Stimulated activated CD4-positive, alpha-beta T cell treated with anti-CD3 and anti-CD28 coated beads, Interleukin-4, amount 100 ng/mL, for 1 hour (primary cell): Measurements from ENCODE around the gene MGST2.

Source experiments
- DNase-seq: peaks from one replicate; pipeline ENCODE4 v3.0.0-alpha.2; 2020

MGST2 gene

GRCh38 chr4:139645458-139645857, 20.2 kb upstream of the MGST2 start:
- no peak for DNase-seq

DNA sequence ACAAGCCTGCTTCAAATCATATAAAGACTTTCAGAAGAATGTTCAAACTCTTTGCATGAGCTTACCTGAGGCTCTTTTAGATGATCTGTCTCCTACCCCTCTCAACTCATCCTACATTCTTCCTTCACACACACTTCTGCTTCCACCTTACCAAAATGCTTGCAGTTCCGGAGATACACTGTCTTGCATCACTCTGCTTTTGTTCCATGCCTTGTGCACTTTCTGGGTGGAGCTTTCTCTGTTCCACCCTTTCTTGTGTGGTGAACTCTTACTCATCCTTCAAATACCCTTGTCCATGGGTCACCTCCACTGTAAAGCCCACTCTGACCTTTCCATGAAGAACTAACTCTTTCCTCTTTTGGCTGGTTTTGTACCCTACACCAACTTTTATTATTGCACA, 18.4 kb upstream of the MGST2 start:
- DNase-seq, result no peak

DNA sequence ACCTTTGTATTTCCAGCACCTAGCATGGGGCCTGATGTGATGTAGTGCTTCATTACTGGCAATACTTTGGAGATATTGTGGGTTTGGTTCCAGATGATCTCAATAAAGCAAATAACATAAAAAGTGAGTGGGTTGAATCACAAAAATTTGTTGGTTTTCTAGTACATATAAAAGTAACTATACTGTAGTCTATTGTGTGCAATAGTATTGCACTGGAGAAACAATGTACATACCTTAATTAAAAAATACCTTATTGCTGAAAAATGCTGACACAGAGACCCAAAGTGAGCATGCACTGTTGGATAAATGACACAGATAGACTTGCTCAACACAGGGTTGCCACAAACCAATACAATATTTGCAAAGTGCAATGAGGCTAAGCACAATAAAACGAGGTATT, 17.7 kb upstream of the MGST2 start:
- DNase-seq, result no peak

GRCh38 chr4:139651282-139652194, 14.1 kb upstream of the MGST2 start:
- DNase-seq, result peak; percentile 65

DNA sequence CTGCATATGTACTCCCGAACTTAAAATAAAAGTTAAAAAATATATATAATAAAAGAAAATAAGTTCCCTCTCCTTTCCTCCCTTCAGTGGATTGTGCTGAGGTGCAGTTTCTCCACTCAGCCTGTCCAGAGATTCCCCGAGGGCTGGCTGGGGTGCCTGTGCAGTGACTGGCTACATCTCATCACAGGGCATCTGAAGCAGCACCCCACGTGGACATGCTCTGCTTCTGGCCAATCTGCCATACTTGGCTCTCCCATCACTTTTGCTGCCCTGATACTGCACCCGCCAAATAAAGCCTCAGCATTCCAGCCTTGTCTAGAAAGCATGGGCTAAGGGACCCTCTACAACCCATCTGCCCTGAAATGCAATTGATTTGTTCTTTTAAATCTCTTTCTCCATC, 11.1 kb upstream of the MGST2 start:
- DNase-seq, result no peak

DNA sequence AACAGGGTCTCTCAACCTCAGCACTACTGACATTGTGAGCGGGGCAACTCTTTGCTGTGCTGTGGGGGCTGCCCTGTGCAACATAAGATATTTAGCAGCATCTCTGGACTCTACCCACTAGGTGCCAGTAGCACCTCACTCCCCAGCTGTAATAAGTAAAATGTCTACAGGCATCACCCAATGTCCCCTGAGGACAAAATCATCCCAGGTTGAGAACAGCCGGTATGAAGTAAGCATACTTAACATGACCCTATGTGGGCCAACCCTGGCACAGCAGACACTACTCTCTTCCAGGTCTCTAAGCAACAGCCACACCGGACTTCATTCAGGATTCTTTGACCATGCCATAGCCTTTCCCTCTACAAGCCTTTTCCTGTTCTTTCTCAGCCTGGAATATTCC, 10.5 kb upstream of the MGST2 start:
- no peak for DNase-seq

GRCh38 chr4:139656614-139657486, 8.8 kb upstream of the MGST2 start:
- DNase-seq, result peak; percentile 19

GRCh38 chr4:139658185-139658584, 7.4 kb upstream of the MGST2 start:
- DNase-seq, result no peak

- DNase-seq, result no peak
These were observed 6.8 kb upstream of the MGST2 start for GRCh38 chr4:139658586-139659382.

GRCh38 chr4:139659735-139660424, 5.7 kb upstream of the MGST2 start:
- no peak for DNase-seq

GRCh38 chr4:139660568-139661043, 5.0 kb upstream of the MGST2 start:
- DNase-seq, result no peak

DNA sequence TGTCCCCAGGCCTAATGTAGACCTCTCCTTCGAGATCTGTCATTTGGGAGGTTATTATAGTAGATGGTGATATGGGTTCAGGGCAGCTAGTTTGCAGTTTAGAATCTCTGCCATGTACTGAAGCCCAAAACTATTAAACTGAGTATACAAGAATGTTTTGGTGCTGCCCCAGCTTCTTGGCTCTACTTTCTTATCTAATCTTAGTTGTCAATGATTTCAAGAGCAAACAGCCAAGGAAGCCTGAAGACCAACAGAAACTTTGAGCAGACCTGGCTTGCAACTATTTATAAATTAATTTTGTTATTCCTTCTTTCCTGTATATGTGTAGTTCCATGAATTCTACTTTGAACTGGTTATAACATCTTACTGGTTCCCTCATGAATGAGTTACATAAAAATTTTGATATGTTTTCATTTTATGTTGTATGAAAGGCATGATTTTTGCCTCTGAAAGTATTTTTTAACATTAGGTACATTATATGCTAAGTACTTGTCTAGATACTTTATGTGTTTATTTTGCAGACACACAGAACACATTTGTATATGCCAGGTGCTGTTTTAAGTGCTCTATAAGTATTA, 2.0 kb upstream of the MGST2 start:
- DNase-seq, result no peak

- no peak for DNase-seq
These were observed 1.2 kb upstream of the MGST2 start for GRCh38 chr4:139664442-139664841.

DNA sequence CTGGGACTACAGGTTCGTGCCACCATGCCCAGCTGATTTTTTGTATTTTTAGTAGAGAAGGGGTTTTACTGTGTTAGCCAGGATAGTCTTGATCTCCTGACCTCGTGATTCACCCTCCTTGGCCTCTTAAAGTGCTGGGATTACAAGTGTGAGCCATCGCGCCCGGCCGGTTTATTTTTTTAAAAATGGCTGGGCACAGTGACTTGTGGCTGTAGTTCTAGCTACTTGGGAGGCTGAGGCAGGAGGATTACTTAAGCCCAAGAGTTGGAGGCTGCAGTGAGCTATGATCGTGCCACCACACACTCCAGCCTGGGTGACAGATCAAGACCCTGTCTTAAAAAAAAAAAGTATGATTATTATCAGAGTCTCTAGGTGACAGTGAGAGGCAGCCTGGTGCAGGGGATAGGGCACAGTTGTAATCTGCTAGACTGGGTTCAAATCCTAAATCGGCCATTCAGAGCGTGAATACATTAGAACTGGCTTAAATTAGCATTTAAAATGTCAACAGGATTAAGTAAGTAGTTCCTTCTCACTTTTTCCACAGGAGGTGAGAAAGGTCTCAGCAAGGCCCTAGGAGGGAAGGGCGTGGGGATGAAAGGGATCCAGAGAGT, 435 bp upstream of the MGST2 start:
- no peak for DNase-seq

GRCh38 chr4:139666735-139667281, 1.2 kb downstream of the MGST2 start:
- no peak for DNase-seq

- no peak for DNase-seq
These were observed 2.4 kb downstream of the MGST2 start for GRCh38 chr4:139668036-139668435.

DNA sequence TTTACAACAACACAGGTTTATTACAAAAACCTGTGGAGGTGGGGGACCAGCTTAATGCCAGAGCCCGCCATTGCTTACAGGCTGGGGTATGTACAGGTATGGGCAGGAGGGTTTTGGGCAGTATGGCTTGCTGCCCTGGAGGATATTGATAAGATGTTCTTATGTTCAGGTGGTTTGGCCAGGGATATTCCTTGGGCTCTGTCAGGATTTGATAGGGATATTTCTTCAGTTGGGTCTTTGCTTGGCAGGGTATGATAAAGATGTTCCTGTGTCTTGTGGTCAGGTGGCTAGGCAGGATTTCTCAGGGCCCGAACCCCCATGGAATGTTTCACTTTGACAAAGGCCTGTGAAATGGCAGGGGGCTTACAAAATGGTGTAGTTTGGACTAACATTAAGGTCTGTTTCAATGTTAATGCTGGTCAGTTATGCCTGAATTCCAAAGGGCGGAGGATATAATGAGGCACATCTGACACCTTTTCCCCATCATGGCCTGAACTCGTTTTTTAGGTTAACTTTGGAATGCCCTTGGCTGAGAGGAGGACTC, 3.1 kb downstream of the MGST2 start:
- DNase-seq, result no peak

- DNase-seq, result no peak
These were observed 3.7 kb downstream of the MGST2 start for GRCh38 chr4:139669335-139669734.

DNA sequence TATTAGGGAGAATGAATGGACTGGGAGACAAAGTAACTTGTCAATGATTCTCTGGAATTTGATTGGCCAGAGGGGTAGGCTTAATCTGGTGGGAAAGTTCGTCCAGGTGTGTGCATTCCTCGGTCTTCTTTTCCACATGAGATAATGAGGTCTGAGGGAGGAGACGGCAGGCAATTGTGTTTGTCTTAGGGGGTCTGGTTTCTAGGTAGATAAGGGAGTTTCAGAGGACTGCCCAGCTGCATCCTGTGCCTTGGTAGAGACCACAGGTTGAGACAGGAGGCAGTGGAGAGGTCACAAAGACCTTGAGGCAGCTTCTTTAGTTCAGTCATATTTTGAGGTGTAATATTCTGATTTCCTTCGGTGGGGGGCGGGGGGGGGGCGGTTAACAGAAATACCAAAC, 4.3 kb downstream of the MGST2 start:
- DNase-seq, result no peak

- DNase-seq, result no peak
These were observed 5.2 kb downstream of the MGST2 start for GRCh38 chr4:139670775-139671174.

DNA sequence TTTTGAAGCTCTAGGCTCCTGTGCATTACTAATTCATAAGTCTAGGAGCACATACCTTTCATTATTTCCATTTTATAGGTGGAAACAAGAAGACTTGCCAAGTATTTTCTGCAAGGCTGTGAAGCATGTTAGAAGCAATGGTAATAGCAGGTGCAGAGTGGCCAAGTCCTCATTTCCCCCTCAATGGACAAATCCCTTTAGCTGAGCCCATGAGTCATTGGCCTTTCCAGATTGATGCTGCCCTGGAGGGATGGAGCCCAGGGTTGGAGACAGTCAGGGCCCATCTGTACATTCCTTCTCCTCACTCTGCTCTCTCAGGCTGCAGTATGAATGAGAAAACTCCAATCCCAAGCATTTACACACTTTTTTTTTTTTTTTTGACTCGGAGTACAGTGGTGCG, 6.6 kb downstream of the MGST2 start:
- DNase-seq, result no peak
